Large intestine (tissue), 3 donors: ENCODE measurements around the gene EPB41L5. TPM values are rescaled to one million over a fixed set of nuclear protein-coding genes. Genes with fewer than 3 reads are reported as not detected.

Experiments
- DNase-seq, 2 donors: peaks; one replicate each; pipeline versions ENCODE4 v3.0.0 to v3.0.0-alpha.2; 2013
- H3K27ac ChIP-seq: one replicate; pipeline ENCODE4 v1.5.1; 2013; ENCODE audit warnings: low read length
- H3K27me3 ChIP-seq: 2 replicates; pipeline ENCODE4 v1.6.1; 2013; ENCODE audit warnings: low read length; ENCODE audit not compliant: control insufficient read depth, insufficient read depth
- H3K36me3 ChIP-seq: 2 replicates; pipeline ENCODE4 v1.6.1; 2013; ENCODE audit warnings: low read length; ENCODE audit not compliant: control insufficient read depth, insufficient read depth
- H3K4me1 ChIP-seq: one replicate; pipeline ENCODE4 v1.6.1; 2013; ENCODE audit warnings: low read length; ENCODE audit not compliant: control insufficient read depth, insufficient read depth
- H3K4me3 ChIP-seq: one replicate; pipeline ENCODE4 v1.5.1; 2013; ENCODE audit warnings: low read length
- H3K9me3 ChIP-seq: one replicate; pipeline ENCODE4 v1.6.1; 2013; ENCODE audit warnings: mild to moderate bottlenecking, low read depth, low read length, moderate library complexity; ENCODE audit not compliant: control insufficient read depth
- WGBS: methylation state at CpG from one replicate; pipeline ENCODE4 v1.1.5; 2013; ENCODE audit warnings: low lambda C conversion rate; ENCODE audit not compliant: insufficient coverage; 5-methylcytosine and 5-hydroxymethylcytosine counted together
- polyA plus RNA-seq: library from polyadenylated mRNA; unstranded; fragments of 120-200 nt; gene quantifications from one replicate; pipeline ENCODE4 v1.2.1, GENCODE V29; 2013

EPB41L5 gene
- polyA plus RNA-seq, 1 donor, result 32.0 TPM

- Histone ChIP-seq H3K27me3 (no peaks in the 10 kb centered on the region), H3K27ac (no peak overlapping the region), H3K9me3 (no peaks in the 10 kb centered on the region), H3K4me1 (no peaks in the 10 kb centered on the region), H3K4me3 (no peak overlapping the region), H3K36me3 (no peaks in the 10 kb centered on the region)
- WGBS, result 100% methylated on average over 1 of the region's 5 CpGs
- no peak for DNase-seq
Observed at GRCh38 chr2:120162716-120163115, 149.8 kb downstream of the EPB41L5 start.

GRCh38 chr2:120167272-120167671, 154.4 kb downstream of the EPB41L5 start:
- no CpG with 5 or more reads among the region's 2 CpGs for WGBS

GRCh38 chr2:120169020-120169419, 156.1 kb downstream of the EPB41L5 start:
- Histone ChIP-seq H3K27me3 (no peaks in the 10 kb centered on the region), H3K9me3 (no peaks in the 10 kb centered on the region), H3K27ac (no peak overlapping the region), H3K36me3 (peaks cover 8% of the 10 kb centered on the region), H3K4me1 (no peaks in the 10 kb centered on the region), H3K4me3 (no peak overlapping the region)
- DNase-seq, result no peak

More at GRCh38 chr2:120167272-120167671, 154.4 kb downstream of the EPB41L5 start:
- Histone ChIP-seq H3K4me3 (no peak overlapping the region), H3K36me3 (peaks cover 8% of the 10 kb centered on the region), H3K9me3 (no peaks in the 10 kb centered on the region), H3K27ac (no peak overlapping the region), H3K4me1 (no peaks in the 10 kb centered on the region), H3K27me3 (no peaks in the 10 kb centered on the region)
- no peak for DNase-seq

DNA sequence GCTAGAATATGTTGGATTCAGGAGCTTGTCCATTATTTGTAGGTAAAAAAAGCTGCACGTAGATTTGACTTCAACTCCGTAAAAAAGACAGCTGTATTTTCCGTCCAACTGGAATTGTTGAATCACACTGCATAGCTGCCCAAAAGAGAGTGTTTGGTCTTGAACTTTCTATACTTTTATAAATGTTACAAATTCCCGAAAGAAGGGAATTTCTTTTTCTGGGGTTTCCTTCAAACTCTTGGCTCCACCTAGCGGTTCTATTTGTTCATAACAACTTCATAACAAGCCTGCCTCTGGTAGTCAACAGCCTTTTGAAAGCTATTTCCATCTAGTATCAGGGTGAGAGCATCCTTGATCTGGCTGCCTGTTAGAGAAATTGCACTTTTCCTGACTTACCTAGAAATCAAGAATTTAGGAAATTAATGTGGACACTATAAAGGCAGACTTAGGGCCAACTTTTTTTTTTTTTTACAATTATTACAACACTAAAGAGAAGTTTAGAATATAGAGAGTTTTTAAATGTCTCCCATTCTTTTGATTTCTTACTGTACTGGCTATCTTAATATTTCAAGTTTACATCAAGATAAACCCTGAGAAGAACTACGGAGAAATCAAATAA, 162.2 kb downstream of the EPB41L5 start:
- 63% methylated on average over 4 of the region's 6 CpGs for WGBS
- peak; percentile 23 to 37 for DNase-seq
- Histone ChIP-seq H3K4me3 (no peak overlapping the region), H3K36me3 (peaks cover 18% of the 10 kb centered on the region), H3K27me3 (no peaks in the 10 kb centered on the region), H3K9me3 (no peaks in the 10 kb centered on the region), H3K27ac (no peak overlapping the region), H3K4me1 (no peaks in the 10 kb centered on the region)

DNA sequence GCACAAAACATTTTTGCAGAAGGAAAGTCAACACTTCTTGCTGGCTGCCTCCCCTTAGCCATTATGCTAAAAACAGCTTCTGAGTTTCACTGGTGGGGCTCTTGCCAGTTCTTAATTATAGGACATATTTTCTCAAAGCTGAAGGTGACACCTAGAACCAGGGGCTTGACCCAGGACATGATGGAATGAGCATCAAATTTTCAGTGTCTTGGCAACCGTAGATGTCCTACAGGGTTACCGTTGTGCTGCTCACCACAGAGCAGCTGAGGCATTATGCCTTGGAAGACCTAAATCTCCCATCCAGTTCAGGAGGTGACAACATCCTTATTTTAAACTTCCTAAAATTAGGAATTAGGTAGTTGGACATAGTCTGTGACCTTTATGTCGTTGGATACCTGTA, 163.6 kb downstream of the EPB41L5 start:
- Histone ChIP-seq H3K4me3 (no peak overlapping the region), H3K27me3 (no peaks in the 10 kb centered on the region), H3K9me3 (no peaks in the 10 kb centered on the region), H3K36me3 (peaks cover 18% of the 10 kb centered on the region), H3K4me1 (no peaks in the 10 kb centered on the region), H3K27ac (no peak overlapping the region)
- DNase-seq, result no peak
- WGBS, result no CpG with 5 or more reads among the region's 3 CpGs

GRCh38 chr2:120177001-120177621, 164.2 kb downstream of the EPB41L5 start:
- Histone ChIP-seq H3K9me3 (no peaks in the 10 kb centered on the region), H3K4me3 (no peak overlapping the region), H3K4me1 (no peaks in the 10 kb centered on the region), H3K27me3 (no peaks in the 10 kb centered on the region), H3K27ac (no peak overlapping the region), H3K36me3 (peaks cover 18% of the 10 kb centered on the region)
- DNase-seq, result peak in 1 of 2 donors; percentile 11
- 60% methylated on average over 1 of the region's 15 CpGs for WGBS

DNA sequence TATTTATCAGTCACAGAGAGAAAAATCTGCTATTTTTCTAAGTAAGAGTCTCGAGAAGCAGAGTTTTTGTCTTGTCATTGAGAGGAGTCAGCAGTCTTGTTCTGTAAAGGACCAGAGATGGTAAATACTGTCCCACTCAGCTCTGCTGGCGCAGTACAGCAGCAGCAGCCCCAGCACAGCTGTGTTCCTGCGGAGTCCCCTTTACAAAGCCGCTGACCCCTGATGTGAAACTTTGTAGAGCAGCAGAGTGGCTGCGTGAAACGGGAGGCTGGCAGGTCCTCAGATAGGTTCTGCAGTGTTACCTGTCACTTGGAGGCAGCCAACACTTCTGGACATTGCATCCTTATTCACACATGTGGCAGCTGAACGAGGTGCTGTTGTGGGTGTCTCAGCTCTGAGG, 165.1 kb downstream of the EPB41L5 start:
- H3K36me3 ChIP-seq, result peaks cover 18% of the 10 kb centered on the region
- H3K4me1 ChIP-seq, result no peaks in the 10 kb centered on the region
- no peaks in the 10 kb centered on the region for H3K9me3 ChIP-seq
- no CpG with 5 or more reads among the region's 7 CpGs for WGBS
- DNase-seq, result no peak
- no peaks in the 10 kb centered on the region for H3K27me3 ChIP-seq
- H3K27ac ChIP-seq, result no peak overlapping the region
- no peak overlapping the region for H3K4me3 ChIP-seq

DNA sequence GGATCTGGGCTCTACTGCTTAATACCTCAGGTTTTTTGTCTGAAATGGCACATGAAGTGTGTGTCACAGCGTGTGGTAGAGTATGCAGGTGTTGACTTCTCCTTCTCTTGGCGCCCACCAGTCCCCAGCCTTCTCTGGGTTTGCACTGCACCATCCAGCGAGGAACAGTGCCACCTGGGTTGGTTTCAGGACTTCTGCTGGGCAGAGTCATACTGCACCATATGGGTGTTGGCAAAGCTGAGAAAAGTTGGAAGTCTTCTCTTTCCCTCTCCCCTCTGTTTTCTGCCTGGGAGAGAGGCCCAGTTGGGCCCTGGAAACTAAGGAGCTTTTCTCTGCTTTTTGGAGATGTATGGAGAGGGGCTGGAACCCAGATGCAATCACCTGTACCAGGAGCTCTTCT, 166.5 kb downstream of the EPB41L5 start:
- Histone ChIP-seq H3K36me3 (peaks cover 18% of the 10 kb centered on the region), H3K4me3 (no peak overlapping the region), H3K27ac (no peak overlapping the region), H3K27me3 (no peaks in the 10 kb centered on the region), H3K9me3 (no peaks in the 10 kb centered on the region), H3K4me1 (no peaks in the 10 kb centered on the region)
- WGBS, result no CpG with 5 or more reads among the region's 3 CpGs
- no peak for DNase-seq

GRCh38 chr2:120180066-120180465, 167.2 kb downstream of the EPB41L5 start:
- H3K36me3 ChIP-seq, result peaks cover 18% of the 10 kb centered on the region
- H3K27ac ChIP-seq, result no peak overlapping the region
- H3K27me3 ChIP-seq, result no peaks in the 10 kb centered on the region
- WGBS, result no CpG with 5 or more reads among the region's 3 CpGs
- H3K4me1 ChIP-seq, result no peaks in the 10 kb centered on the region
- H3K4me3 ChIP-seq, result no peak overlapping the region
- no peaks in the 10 kb centered on the region for H3K9me3 ChIP-seq
- DNase-seq, result no peak

DNA sequence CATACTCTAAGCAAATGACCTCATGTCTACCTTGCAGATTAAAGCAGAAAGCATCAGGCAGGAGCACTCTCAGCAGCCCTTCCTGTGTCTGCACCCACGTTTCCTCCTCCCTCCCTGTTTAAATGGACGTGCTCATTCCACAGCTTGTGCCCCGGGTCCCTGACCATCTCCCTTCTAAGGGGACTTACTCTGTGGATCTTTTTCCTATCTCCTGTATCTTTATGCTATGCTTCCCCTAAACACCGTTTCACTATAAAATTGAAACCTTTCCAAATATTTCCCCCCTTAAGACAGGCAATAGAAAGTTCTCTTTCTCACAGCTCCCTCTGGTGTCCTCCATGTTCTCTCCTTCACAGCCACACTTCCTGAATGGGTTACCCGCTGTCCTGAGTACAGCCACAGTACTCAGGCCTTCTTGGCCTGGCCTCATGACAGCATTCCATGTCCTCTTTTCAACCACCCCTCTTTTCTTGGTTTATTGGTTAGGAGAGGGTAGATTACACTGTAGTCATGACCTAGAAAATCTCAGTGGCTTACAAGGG, 169.2 kb downstream of the EPB41L5 start:
- 82% methylated on average over 3 of the region's 5 CpGs for WGBS
- Histone ChIP-seq H3K4me1 (no peaks in the 10 kb centered on the region), H3K4me3 (no peak overlapping the region), H3K36me3 (peaks cover 8% of the 10 kb centered on the region), H3K27ac (no peak overlapping the region), H3K27me3 (no peaks in the 10 kb centered on the region), H3K9me3 (no peaks in the 10 kb centered on the region)
- no peak for DNase-seq

- H3K9me3 ChIP-seq, result peaks cover 2% of the 10 kb centered on the region
- H3K36me3 ChIP-seq, result no peaks in the 10 kb centered on the region
- H3K4me1 ChIP-seq, result no peaks in the 10 kb centered on the region
- peak in 1 of 2 donors; percentile 31 for DNase-seq
- no CpG with 5 or more reads among the region's 1 CpG for WGBS
- no peak overlapping the region for H3K4me3 ChIP-seq
- H3K27me3 ChIP-seq, result no peaks in the 10 kb centered on the region
- H3K27ac ChIP-seq, result no peak overlapping the region
Observed at GRCh38 chr2:120189189-120189588, 176.3 kb downstream of the EPB41L5 start.
